Uterus (tissue), 4 donors: ENCODE data around the gene UBASH3A. TPM values are rescaled to one million over a fixed set of nuclear protein-coding genes. Genes with fewer than 3 reads are reported as not detected.

Experiments
- DNase-seq, 2 donors: peaks; one replicate each; pipeline ENCODE4 v3.0.0-alpha.2; 2019 to 2020
- H3K27ac ChIP-seq, 2 donors: fragments of 200-600 bp; sonication (generic); 1 replicate in 1 of 2; 2 replicates in 1 of 2; pipeline ENCODE4 v1.5.1; 2016 to 2018
- H3K27me3 ChIP-seq, 2 donors: fragments of 200-600 bp; sonication (generic); one replicate each; pipeline ENCODE4 v1.5.1; 2018 to 2019; ENCODE audit warnings: control low read depth in 1 of 2
- H3K36me3 ChIP-seq, 2 donors: fragments of 200-600 bp; sonication (generic); one replicate each; pipeline ENCODE4 v1.5.1; 2019; ENCODE audit warnings: control low read depth in 1 of 2
- H3K4me1 ChIP-seq, 2 donors: fragments of 200-600 bp; sonication (generic); one replicate each; pipeline ENCODE4 v1.5.1; 2018 to 2019; ENCODE audit warnings: control low read depth in 1 of 2
- H3K4me3 ChIP-seq, 2 donors: fragments of 200-600 bp; sonication (generic); 1 replicate in 1 of 2; 2 replicates in 1 of 2; pipeline ENCODE4 v1.5.1; 2018 to 2019; ENCODE audit warnings: mild to moderate bottlenecking in 1 of 2
- H3K9me3 ChIP-seq, 2 donors: fragments of 200-600 bp; sonication (generic); one replicate each; pipeline ENCODE4 v1.5.1; 2019; ENCODE audit warnings: control low read depth in 1 of 2
- POLR2A ChIP-seq, 2 donors: fragments of 450-650 bp; IDR thresholded peaks; one replicate each; pipeline ENCODE4 v1.6.1; 2016; ENCODE audit warnings: antibody characterized with exemption in 2 of 2, mild to moderate bottlenecking in 1 of 2, moderate library complexity in 1 of 2
- intact Hi-C: fragments of 100-400 bp; cut with DNase I; formaldehyde crosslinking; loops from one replicate; pipeline ENCODE4 v1.15.1; 2023; ENCODE audit warnings: low total_unique reads
- total RNA-seq, 4 donors: library from RNA; depleted of rRNA in 3 of 4; stranded (reverse); fragments of >200 nt in 3 of 4; gene quantifications; one replicate each; pipeline versions ENCODE4 v1.1.0 to v1.2.4, GENCODE V29; 2014 to 2023
- TF ChIP-seq, protein P1 (sequence below), 4 experiments: fragments of 200-600 bp in 2 of 4; fragments of 450-650 bp in 2 of 4; sonication (generic) in 2 of 4; IDR thresholded peaks; one replicate each; pipeline ENCODE4 v1.5.1; 2016 to 2019; ENCODE audit warnings: antibody characterized with exemption in 4 of 4, mild to moderate bottlenecking in 2 of 4, moderate library complexity in 1 of 4
- donor health status: DM: yes; HTN: yes; CAD: no.

Gene UBASH3A
- total RNA-seq, 4 donors from 2014 or later = 0.79 to 1.0 TPM; not detected in 2

DNA sequence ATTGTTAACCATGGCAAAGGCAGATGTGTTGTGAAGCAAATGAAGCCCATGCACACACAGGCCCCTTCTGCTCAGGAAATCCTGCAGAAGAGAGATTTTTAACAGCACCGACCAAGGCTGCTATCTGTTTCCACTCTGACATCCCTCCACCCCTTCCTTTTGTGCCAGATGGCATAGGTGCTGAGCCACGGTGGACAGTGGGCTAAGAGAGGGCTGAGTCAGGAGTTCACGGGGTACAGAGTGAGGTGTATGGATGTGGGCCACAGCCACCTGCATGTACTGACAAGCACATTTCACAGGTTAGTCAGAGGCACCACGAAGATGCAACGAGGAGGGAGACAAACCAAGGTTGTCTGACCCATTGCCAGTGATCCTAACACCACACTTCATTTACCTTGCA, 82.8 kb downstream of the UBASH3A start:
- no peak for DNase-seq
- Histone ChIP-seq H3K27ac (no peak overlapping the region), H3K27me3 (no peaks in the 10 kb centered on the region), H3K36me3 (no peaks in the 10 kb centered on the region), H3K4me3 (no peak overlapping the region), H3K9me3 (no peaks in the 10 kb centered on the region), H3K4me1 (no peaks in the 10 kb centered on the region)
- intact Hi-C loops = no loop called here
- TF ChIP-seq POLR2A (IDR thresholded peaks at IDR 0.05) = no peak
- TF ChIP-seq, protein P1, sequence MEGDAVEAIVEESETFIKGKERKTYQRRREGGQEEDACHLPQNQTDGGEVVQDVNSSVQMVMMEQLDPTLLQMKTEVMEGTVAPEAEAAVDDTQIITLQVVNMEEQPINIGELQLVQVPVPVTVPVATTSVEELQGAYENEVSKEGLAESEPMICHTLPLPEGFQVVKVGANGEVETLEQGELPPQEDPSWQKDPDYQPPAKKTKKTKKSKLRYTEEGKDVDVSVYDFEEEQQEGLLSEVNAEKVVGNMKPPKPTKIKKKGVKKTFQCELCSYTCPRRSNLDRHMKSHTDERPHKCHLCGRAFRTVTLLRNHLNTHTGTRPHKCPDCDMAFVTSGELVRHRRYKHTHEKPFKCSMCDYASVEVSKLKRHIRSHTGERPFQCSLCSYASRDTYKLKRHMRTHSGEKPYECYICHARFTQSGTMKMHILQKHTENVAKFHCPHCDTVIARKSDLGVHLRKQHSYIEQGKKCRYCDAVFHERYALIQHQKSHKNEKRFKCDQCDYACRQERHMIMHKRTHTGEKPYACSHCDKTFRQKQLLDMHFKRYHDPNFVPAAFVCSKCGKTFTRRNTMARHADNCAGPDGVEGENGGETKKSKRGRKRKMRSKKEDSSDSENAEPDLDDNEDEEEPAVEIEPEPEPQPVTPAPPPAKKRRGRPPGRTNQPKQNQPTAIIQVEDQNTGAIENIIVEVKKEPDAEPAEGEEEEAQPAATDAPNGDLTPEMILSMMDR (IDR thresholded peaks at IDR 0.05) = no peak

DNA sequence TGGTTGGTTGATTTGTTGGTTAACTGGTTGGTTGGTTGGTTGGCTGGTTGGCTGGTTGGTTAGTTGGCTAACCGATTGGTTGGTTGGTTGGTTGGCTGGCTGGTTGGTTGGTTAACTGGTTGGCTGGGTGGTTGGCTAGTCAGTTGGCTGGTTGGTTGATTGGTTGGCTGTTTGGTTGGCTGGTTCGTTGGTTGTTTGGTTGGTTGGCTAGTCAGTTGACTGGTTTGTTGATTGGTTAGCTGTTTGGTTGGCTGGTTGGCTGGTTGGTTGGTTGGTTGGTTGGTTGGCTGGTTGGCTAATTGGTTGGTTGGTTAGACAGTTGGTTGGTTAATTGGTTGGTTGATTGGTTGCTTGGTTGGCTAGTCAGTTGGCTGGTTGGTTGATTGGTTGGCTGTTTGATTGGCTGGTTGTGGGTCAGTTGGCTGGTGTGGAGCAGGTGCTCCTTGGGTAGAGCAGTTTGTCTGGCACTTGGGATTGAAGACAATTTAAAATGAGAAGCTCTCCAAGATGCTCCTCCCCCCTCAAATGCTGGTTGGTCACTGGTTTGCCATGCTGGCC, 85.4 kb downstream of the UBASH3A start:
- TF ChIP-seq POLR2A (IDR thresholded peaks at IDR 0.05) = no peak
- TF ChIP-seq, protein P1 (IDR thresholded peaks at IDR 0.05) = no peak
- Histone ChIP-seq H3K9me3 (no peaks in the 10 kb centered on the region), H3K4me1 (no peaks in the 10 kb centered on the region), H3K36me3 (no peaks in the 10 kb centered on the region), H3K4me3 (no peak overlapping the region), H3K27ac (no peak overlapping the region), H3K27me3 (no peaks in the 10 kb centered on the region)
- intact Hi-C loops = no loop called here
- DNase-seq = no peak

DNA sequence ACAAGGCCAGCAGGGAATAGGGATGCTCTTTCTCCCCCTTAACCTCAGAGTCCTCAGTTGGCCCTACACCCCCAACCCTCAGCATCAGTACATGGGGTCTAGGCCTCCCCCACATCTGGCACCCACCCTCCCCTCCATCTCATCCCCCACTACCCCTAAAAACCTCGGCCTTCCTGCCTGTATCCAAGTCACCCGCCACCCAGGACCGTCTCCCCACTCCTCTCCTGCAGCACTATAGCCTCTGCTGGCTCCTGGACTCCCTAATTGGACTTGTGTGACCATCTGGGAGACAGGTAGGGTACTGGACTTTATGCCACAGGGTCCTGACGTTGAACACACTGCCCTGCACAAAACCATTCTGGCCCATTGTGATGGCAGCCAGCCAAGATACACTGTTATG, 86.3 kb downstream of the UBASH3A start:
- no peaks in the 10 kb centered on the region for H3K4me1 ChIP-seq
- H3K27me3 ChIP-seq = no peaks in the 10 kb centered on the region
- DNase-seq = no peak
- no peak for TF ChIP-seq POLR2A (IDR thresholded peaks at IDR 0.05)
- TF ChIP-seq, protein P1 (IDR thresholded peaks at IDR 0.05) = no peak
- intact Hi-C loops = no loop called here
- H3K9me3 ChIP-seq = no peaks in the 10 kb centered on the region
- H3K27ac ChIP-seq = no peak overlapping the region
- no peaks in the 10 kb centered on the region for H3K36me3 ChIP-seq
- no peak overlapping the region for H3K4me3 ChIP-seq

DNA sequence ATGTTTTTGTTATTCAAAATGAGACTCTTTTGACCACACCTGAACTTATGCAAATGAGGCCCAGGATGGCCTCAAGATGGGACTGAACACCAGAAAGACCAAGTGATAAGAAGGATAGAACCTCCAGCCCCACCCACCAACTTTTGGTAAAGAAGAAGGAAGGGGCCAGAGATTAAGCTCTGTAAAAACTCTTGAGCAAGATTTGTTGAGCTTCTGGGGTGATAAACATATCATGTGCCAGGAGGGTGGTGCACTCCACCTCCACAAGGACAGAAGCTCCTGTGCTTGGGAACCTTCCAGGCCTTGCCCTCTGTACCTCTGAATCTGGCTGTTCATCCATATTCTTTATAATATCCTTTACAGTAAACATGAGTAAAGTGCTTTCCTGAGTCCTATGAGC, 87.0 kb downstream of the UBASH3A start:
- Histone ChIP-seq H3K4me3 (no peak overlapping the region), H3K27ac (no peak overlapping the region), H3K4me1 (no peaks in the 10 kb centered on the region), H3K27me3 (no peaks in the 10 kb centered on the region), H3K9me3 (no peaks in the 10 kb centered on the region), H3K36me3 (no peaks in the 10 kb centered on the region)
- no peak for DNase-seq
- TF ChIP-seq, protein P1 (IDR thresholded peaks at IDR 0.05) = no peak
- no peak for TF ChIP-seq POLR2A (IDR thresholded peaks at IDR 0.05)
- intact Hi-C loops = no loop called here

DNA sequence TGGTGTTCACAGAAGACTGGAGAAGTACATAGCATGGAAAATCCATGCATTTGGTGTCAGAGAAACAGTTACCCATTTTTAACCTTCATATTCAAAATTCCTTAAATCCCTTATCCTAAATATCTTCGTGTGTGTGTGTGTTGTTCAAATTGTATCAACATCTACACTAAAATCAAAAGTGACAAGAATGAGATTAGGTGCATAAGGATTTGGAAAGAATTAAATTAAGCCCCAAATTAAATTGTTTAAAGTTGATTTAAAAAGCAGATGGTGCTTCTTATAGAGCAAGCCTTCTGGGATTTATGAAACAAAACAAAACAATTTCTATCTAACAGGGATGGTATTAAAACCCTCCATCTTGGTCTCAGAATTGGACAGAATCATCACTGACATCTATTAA, 87.6 kb downstream of the UBASH3A start:
- Histone ChIP-seq H3K4me1 (no peaks in the 10 kb centered on the region), H3K36me3 (no peaks in the 10 kb centered on the region), H3K9me3 (no peaks in the 10 kb centered on the region), H3K27ac (no peak overlapping the region), H3K4me3 (no peak overlapping the region), H3K27me3 (no peaks in the 10 kb centered on the region)
- TF ChIP-seq, protein P1 (IDR thresholded peaks at IDR 0.05) = no peak
- TF ChIP-seq POLR2A (IDR thresholded peaks at IDR 0.05) = no peak
- intact Hi-C loops = no loop called here
- no peak for DNase-seq
